GM13977 (cell line): ENCODE results near the gene NEURL2.
"Not testable (repeated sequence)": the region's sequence is repeated elsewhere in the genome, so short reads cannot be mapped to it uniquely, and the experiment has no call there.

Source experiments
- DNase-seq: peaks from one replicate; pipeline ENCODE4 v3.0.0; 2012; ENCODE audit warnings: low spot score
- in situ Hi-C: fragments of 300-500 bp; cut with MboI; formaldehyde crosslinking; loops from one replicate; pipeline ENCODE4 v1.12.0; 2022; ENCODE audit warnings: low sequenced_read_pairs, low pct_unique_long_range_greater_than_20kb, mixed read lengths, inconsistent platforms; ENCODE audit not compliant: unreplicated experiment
- TF ChIP-seq, protein P1 (sequence below): IDR thresholded peaks from 2 replicates; pipeline ENCODE4 v1.5.1; 2012; ENCODE audit warnings: mild to moderate bottlenecking, control low read depth; ENCODE audit not compliant: insufficient read depth; ENCODE audit errors: extremely low read depth, missing control alignments

NEURL2 gene

DNA sequence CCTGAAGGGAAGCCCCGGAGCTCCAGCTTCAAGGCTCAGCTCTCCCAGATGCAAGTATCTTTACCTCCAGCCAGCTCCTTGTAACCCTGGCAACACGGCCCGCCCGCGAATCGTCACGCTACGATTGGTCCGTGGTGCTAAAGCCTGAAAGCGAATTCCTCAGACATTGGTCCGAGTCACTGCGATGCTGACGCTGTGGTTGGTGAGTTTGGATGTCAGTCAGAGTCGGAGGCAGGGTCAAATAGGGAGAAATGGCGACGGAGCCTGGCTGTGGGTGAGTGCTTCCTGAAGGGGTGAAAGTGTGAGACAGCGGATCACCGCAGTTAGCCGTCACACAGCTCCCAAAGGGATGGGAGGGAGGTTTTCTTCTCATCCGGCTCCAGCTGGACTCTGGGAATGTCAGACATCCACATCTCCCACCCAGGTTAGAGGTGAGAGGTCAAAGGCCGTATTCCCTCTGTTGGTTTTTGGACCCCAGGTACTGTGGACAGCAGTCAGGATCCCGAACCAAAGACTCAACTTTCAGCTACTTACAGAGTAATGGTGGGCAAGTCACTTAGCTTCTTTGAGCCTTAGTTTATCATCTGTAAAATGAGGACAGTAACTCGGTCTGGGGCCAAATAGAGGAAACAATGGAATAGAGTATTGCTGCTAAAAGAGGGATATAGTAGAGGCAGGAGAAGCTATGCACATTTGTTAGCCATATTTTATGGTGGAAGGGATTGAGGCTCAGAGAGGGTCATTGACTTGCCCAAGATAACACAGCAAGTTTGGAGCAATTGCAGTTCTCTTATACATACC, 9.8 kb downstream of the NEURL2 start, which contains the start of gene ZSWIM1:
TSS of gene ZSWIM1 (plus strand) at position 240 of the 801 bp plus-strand sequence. CDS start 1,366 bp downstream, outside the sequence.
- in situ Hi-C loops, result no loop called here
- DNase-seq, result peak; percentile 98
- TF ChIP-seq, protein P1, sequence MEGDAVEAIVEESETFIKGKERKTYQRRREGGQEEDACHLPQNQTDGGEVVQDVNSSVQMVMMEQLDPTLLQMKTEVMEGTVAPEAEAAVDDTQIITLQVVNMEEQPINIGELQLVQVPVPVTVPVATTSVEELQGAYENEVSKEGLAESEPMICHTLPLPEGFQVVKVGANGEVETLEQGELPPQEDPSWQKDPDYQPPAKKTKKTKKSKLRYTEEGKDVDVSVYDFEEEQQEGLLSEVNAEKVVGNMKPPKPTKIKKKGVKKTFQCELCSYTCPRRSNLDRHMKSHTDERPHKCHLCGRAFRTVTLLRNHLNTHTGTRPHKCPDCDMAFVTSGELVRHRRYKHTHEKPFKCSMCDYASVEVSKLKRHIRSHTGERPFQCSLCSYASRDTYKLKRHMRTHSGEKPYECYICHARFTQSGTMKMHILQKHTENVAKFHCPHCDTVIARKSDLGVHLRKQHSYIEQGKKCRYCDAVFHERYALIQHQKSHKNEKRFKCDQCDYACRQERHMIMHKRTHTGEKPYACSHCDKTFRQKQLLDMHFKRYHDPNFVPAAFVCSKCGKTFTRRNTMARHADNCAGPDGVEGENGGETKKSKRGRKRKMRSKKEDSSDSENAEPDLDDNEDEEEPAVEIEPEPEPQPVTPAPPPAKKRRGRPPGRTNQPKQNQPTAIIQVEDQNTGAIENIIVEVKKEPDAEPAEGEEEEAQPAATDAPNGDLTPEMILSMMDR, result no peak

DNA sequence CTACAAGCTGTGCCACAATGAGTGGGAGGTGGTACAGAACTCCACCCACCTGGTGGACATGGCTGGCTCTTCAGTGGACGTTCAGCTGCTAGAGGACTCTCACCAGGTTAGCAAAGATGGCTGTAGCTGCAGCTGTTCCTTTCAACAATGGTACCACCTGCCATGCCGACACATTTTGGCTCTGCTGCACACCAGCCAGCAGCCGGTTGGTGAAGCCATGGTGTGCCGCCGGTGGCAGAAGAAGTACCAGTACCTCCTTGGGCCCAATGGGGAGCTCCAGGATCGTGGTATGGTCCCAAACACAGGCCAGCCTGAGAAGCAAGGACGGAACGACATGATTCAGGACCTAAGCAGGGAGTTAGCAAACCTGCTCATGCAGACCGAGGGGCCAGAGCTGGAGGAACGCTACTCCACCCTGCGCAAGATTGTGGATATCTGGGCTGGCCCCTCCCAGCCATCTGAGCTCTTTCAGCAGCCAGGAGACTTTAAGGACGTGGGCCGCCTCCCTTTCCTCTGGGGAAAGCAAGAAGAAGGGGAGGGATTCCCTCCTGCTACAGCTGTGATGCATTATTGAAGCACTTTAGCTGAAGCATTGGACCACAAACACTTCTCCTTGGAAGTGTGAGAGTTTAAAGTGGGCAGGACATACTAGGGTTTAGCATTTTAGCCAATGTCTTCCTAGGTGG, 12.8 kb downstream of the NEURL2 start:
- TF ChIP-seq, protein P1, result no peak
- in situ Hi-C loops, result no loop called here
- no peak for DNase-seq

DNA sequence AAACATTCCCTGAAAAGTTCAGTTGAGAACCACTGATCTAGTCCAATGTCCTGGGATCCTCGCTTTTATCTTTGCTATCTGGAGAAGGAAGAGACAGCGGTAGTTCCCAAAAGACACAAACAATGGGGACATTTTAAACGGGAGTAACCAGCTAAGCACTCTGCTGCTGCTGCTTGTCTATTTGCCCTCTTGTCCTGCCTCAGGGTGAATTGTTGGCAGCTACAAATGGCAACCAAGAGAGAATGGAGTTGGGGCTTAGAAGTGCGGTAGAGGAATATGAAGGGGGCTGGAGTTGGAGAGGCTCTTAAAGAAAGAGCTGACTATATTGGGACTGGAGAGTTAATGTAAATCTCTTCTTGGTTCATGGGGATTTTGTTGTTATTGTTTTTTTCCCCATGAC, 16.4 kb downstream of the NEURL2 start:
- TF ChIP-seq, protein P1, result no peak
- in situ Hi-C loops, result no loop called here
- no peak for DNase-seq

DNA sequence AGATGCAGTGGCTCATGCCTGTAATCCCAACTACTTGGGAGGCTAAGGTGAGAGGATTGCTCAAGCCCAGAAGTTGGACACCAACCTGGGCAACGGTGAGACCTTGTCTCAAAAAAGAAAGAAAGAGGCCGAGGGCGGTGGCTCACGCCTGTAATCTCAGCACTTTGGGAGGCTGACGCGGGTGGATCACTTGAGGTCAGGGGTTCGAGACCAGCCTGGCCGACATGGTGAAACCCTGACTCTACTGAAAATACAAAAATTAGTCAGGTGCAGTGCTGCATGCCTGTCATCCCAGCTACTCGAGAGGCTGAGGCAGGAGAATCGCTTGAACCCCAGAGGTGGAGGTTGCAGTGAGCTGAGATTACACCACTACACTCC, 16.9 kb downstream of the NEURL2 start:
- in situ Hi-C loops, DNase-seq: not testable (repeated sequence)

DNA sequence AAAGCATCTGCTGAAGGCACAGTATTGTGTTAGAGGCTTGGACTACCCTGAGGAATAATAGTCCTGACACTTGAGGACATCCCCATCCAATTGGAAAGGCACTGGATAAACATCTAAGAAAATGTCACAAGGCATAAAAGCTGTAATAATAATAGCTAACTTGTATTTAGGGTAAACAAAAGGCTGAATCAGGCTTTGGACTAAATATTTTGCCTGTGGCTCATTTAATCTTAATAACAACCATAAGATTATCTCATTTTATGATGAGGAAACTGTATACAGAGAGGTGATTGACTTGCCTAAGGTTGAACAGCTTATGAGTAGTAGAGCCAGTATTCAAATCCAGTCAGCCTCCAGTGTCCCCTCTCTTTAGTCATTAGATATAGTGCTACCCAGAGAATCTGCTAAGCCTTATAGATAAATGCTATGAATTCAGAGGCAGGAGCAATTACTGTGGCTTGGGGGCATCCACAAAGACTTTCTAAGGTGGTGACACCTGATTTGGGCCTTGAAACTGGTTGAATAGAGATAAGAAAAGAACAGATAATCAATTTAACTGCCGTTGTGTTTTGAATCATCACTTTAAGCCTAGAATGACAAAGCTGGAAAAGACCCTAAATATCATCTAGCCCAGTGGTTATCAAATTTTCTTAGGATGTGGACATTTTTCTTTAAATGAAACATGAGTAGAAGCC, 17.5 kb downstream of the NEURL2 start:
- in situ Hi-C loops, result no loop called here
- no peak for DNase-seq
- TF ChIP-seq, protein P1, result no peak

DNA sequence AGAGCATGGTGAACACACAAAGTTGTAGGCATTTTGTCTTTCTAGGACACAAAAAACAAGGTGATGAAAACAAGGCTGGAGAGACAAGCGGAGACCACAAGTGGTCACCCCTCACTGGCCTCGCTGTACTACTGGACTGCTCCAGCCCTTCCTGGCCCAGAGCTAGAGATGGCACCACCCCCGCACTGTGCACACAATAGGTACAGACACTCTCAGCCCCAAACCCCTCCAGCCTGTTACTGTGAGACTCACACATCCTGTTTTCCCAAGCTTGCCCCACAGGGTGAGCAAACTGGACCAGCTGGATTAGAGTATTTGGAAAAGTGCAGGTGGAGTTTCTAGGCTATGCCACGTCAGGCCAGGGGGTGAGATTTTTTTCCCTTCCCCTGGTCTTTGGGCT, 18.4 kb downstream of the NEURL2 start:
- TF ChIP-seq, protein P1, result no peak

More for the DNA sequence above, 18.4 kb downstream of the NEURL2 start:
- in situ Hi-C loops, result no loop called here
- no peak for DNase-seq
